SU-DHL-6 (cell line): Measurements from ENCODE around the gene PRRG4.

Source experiments
- EZH2phosphoT487 ChIP-seq: fragments of 200-600 bp; sonication (generic), shearing (Covaris generic); conservative IDR thresholded peaks from 2 replicates; pipeline ENCODE4 v1.6.1; 2018; ENCODE audit warnings: mild to moderate bottlenecking, antibody characterized with exemption, low read length, moderate library complexity, mixed read lengths
- TF ChIP-seq, protein P1 (sequence below): fragments of 200-600 bp; sonication (generic); IDR thresholded peaks from one replicate; pipeline ENCODE4 v1.5.1; 2017; ENCODE audit warnings: antibody characterized with exemption, mild to moderate bottlenecking, low read length, moderate library complexity; ENCODE audit not compliant: insufficient read depth, poor library complexity, severe bottlenecking

DNA sequence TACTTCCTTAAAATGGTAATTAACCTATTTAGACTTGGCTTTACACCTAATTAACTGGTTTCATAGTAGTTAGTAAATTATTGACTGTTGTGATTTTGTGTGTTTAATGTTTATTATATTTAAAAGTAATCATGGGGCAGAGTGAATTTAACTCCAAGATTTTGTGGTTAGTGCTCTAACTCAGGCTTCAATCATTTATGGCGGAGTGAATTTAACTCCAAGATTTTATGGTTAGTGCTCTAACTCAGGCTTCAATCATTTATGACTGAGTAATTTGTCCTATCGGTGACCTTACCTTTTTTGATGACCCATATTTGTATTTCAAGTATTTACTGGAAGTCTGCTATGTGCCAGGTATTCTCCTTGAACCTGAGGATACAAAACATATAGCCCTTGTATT, 7.2 kb downstream of the PRRG4 start:
- TF ChIP-seq, protein P1, sequence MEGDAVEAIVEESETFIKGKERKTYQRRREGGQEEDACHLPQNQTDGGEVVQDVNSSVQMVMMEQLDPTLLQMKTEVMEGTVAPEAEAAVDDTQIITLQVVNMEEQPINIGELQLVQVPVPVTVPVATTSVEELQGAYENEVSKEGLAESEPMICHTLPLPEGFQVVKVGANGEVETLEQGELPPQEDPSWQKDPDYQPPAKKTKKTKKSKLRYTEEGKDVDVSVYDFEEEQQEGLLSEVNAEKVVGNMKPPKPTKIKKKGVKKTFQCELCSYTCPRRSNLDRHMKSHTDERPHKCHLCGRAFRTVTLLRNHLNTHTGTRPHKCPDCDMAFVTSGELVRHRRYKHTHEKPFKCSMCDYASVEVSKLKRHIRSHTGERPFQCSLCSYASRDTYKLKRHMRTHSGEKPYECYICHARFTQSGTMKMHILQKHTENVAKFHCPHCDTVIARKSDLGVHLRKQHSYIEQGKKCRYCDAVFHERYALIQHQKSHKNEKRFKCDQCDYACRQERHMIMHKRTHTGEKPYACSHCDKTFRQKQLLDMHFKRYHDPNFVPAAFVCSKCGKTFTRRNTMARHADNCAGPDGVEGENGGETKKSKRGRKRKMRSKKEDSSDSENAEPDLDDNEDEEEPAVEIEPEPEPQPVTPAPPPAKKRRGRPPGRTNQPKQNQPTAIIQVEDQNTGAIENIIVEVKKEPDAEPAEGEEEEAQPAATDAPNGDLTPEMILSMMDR = no peak
- TF ChIP-seq EZH2phosphoT487 = no peak
